Fibroblast of pulmonary artery (primary cell): ENCODE measurements around the gene BCAN.

Experiments
- DNase-seq: peaks from one replicate; pipeline ENCODE4 v3.0.0-alpha.2; 2010; ENCODE audit warnings: low read depth
- H3K4me3 ChIP-seq: replicated peaks from 2 replicates; pipeline ENCODE4 v1.5.1; 2011; ENCODE audit warnings: low read depth, mild to moderate bottlenecking, control low read depth, low read length, moderate library complexity
- CTCF ChIP-seq: IDR thresholded peaks from 2 replicates; pipeline ENCODE4 v1.5.1; 2011; ENCODE audit warnings: mild to moderate bottlenecking, control low read depth, low read length, inconsistent platforms; ENCODE audit errors: missing control alignments

Gene BCAN

GRCh38 chr1:156641761-156642264 lies at the start of gene BCAN:
BCAN (plus strand) TSS chr1:156642117; CDS start chr1:156646055, 3,938 bp downstream.
- TF ChIP-seq CTCF = no peak
- no peak within 1 kb of the TSS for H3K4me3 ChIP-seq
- DNase-seq = peak; percentile 31

- peak overlapping the region; percentile 80 for H3K4me3 ChIP-seq
- no peak for TF ChIP-seq CTCF
- DNase-seq = no peak
These were observed 49.6 kb upstream of the BCAN start for GRCh38 chr1:156592158-156592909.

GRCh38 chr1:156592910-156593660 lies 48.8 kb upstream of the BCAN start:
- TF ChIP-seq CTCF = no peak
- no peak for DNase-seq
- H3K4me3 ChIP-seq = no peak overlapping the region

- H3K4me3 ChIP-seq = no peak overlapping the region
- no peak for TF ChIP-seq CTCF
- DNase-seq = no peak
These were observed 48.3 kb upstream of the BCAN start for GRCh38 chr1:156593661-156593989.

GRCh38 chr1:156594190-156594589 lies 47.7 kb upstream of the BCAN start:
- DNase-seq = no peak
- TF ChIP-seq CTCF = no peak
- H3K4me3 ChIP-seq = no peak overlapping the region

GRCh38 chr1:156595016-156595415 lies 46.9 kb upstream of the BCAN start:
- DNase-seq = no peak
- no peak overlapping the region for H3K4me3 ChIP-seq
- TF ChIP-seq CTCF = no peak
